Stimulated activated naive CD4-positive, alpha-beta T cell (primary cell): ENCODE results near the gene SLC16A8.
"Not testable (repeated sequence)": the region's sequence is repeated elsewhere in the genome, so short reads cannot be mapped to it uniquely, and the experiment has no call there.

Source experiments
- DNase-seq, 6 experiments: peaks; one replicate each; lab custom pipeline; 2025; lab: John Stamatoyannopoulos, UW

The SLC16A8 gene

DNA sequence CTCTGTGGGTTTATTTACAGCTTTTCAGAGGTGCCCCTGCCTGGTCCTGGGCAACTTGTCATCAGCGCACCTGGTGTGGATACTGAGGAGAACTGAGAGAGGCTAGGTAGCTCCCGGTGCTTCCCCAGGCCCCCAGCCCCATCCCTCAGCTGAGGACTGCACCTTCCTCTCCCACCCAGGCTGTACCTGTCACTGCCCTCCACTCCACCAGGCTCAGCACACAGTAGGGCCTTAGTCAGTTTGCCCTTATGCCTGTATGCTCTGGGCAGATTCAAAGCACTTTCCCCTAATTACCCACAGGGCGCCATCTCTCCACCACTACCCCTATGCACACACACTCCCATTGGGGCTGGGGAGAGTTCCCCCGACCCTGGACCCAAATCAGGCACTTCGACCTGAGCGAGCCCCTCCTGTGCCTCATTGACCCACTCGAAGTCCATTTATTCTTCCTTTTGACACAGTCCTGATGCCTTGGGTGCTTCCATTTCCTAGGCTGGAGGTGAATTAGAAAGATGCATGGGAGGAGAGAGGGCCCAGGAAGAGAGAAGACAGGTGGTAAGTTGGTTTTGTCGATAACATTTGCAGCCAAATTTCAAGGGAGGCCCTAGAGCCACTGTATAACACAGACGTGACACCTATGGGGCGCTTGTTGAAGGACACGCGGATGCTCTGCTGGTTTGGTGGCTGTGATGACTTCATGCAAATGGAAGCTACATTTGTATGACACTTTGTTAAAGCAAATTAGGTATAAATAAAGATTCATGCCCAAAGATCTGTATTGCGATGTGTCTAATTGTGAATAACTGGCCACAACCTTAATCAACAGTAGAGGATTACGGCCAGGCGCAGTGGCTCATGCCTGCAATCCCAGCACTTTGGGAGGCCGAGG is 40.6 kb downstream of the SLC16A8 start:
- DNase-seq, result no peak

DNA sequence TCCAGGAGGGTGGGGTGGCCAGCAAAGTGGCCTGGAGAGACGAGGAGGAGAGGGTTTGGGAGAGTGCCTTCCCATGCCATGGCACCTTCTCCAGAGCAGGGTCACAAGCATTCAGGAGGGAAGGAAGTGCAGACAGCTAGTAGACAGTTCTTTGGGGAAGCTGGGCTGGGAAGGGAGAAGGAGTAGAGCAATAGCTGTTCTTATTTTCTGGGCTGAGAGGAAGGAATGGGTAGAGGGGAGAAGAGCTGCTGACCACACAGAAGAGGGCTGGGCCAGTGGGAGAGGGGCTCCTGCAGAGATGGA is 41.5 kb downstream of the SLC16A8 start:
- DNase-seq, result no peak

DNA sequence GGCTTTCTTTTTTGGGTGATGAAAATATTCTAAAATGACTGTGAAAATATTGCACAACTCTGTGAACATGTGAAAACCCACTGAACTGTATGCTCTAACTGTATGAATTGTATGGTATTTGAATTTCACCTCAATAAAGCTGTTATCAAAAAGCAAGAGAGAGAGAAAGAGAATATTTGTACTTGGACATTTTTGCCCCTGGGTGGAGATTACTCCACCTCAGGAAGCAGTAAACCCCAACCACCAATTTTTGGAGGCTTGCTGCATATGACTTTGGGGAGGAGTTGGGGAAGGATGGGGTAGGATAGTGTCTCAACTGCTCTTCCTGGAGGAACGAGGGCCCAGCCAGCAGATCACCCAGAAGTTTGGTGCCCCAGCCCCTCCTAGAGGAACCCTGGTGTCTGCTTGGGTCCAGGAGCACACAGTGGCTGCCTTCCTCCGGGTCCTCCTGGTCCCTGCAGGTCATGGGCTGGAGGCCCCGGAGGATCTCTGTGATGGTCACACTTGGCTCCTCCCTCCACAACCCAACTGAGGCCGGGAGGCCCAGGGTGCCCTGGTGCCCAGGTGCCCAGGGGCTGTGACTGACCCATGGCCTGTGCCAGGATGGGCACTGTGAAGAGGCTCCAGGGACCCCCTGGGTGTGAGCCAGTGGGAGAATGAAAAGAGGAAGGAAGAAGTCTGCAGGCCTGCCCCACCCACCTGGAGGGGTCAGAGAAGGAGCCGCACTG is 42.1 kb downstream of the SLC16A8 start:
- no peak for DNase-seq

DNA sequence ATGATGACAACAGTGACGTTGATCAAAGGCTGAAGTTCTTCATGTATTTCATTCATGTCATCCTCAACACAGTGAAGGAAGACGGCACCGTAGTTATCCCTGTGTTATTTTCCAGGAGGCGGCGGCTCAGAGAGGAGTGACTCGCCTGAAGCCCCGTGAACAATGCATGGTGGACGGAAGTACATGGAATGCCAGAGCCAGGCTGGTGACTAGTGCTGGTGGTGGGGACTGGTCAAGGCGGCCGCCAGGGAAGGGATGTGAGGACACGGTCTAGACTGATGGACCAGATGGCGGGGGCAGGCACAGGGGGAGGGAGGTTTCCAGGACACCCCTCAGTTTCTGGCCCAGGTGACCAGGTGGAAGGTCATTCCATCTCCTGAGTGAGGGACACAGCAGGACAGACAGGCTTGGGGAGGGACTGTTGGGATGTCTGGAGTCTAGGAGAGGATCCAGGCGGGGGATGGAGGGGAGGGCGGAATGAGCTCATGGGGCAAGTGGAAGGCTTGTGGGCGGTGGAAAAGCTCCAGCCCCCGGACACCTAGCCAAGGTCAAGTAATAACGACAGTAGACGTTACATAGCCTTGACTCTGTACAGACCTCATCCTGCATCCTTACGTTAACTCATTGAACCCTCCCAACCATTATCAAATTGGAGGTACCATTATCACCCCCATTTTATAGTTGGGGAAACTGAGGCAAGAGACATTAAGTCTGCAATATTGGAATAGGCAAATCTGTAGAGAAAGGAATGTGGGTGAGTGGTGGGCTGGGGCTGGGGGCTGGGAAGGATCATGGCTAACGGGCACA is 42.8 kb downstream of the SLC16A8 start:
- no peak for DNase-seq

DNA sequence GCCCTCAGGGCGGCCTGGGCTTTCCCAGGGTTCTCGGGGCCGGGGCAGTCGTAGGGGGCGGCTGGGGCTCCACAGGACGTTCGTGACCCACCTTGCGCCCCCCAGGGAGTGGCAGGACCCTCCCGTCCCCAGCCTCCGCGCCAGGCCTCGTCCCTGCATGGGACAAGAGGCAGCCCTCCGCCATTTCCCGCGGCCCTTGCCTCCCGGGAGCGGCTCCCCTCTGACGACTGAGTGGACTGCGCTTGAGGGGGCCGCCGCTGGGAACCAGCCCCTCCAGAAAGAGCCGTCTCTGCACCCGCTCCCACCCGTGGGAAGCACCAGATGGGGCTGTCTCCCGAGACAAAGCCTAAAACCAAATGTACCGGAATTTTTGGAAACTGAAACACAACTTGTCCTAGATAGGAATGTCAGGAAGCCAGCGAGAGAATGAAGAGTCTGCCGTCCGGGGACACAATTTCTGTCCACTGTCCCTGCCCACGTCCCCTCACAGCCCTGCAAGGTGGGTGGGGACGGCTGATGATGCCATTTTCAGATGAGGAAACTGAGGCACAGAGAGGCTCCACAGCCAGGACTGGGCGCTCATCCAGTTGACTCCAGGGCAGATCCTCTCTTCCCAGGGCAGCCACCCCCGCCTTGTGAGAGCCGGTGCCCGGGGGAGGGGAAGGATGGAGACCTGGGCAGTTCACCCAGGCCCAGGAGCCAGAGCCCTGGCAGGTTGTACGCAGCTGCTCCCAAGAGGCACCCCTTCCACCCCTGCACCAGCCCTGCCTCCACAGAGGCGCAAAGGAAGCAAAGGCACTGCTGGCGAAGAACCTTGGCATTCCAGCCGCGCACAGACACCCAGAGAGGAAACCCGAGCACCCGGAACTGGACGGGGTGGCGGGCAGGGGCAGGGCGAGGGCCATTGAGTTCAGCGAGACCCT is 44.8 kb downstream of the SLC16A8 start:
- no peak for DNase-seq

DNA sequence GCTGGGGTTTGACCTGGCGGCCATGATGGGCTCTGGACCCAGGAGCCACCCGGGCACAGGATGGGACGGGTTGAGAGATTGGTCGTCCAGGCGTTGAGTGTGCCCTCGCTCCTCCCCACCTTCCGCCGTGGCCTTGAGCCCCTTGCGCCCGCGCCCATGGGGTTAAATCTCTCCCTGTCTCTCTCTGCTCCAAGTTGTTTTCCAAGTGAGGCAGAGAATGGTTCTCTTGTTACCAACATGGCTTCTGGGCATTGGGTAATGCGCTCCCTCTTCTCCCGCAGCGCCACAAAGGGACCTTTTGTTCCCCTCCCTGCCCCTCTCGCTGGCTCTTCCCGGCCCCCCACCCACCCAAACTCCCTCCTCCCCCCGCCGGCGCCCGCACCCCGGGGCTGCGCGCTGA is 45.6 kb downstream of the SLC16A8 start:
- no peak for DNase-seq

DNA sequence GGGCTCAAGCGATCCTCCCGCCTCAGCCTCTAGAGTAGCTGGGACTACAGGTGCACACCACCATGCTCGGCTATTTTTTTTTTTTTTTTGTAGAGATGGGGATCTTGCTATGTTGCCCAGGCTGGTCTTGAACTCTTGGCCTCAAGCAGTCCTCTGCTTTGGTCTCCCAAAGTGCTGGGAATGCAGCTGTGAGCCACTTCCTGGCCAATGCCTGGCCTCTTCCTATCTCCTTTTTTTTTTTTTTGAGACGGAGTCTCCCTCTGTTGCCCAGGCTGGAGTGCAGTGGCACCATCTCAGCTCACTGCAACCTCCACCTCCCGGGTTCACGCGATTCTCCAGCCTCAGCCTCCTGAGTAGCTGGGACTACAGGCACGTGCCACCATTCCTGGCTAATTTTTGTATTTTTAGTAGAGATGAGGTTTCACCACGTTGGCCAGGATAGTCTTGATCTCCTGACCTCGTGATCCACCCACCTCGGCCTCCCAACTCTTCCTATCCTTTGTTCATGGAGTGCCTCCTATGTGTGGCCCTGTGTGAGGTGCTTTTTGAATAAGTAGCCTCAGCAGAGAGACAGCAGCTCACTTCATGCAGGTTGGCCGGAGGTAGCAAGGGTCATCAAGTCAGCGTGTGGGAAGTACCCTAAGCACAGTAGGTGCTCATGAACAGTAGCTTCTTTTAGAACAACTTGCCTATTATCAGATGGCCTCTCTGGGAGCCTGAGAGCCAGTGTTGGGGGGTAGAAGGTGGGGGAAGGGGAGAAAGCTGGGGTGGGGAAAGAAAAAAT is 46.4 kb downstream of the SLC16A8 start:
- DNase-seq, result not testable (repeated sequence)

DNA sequence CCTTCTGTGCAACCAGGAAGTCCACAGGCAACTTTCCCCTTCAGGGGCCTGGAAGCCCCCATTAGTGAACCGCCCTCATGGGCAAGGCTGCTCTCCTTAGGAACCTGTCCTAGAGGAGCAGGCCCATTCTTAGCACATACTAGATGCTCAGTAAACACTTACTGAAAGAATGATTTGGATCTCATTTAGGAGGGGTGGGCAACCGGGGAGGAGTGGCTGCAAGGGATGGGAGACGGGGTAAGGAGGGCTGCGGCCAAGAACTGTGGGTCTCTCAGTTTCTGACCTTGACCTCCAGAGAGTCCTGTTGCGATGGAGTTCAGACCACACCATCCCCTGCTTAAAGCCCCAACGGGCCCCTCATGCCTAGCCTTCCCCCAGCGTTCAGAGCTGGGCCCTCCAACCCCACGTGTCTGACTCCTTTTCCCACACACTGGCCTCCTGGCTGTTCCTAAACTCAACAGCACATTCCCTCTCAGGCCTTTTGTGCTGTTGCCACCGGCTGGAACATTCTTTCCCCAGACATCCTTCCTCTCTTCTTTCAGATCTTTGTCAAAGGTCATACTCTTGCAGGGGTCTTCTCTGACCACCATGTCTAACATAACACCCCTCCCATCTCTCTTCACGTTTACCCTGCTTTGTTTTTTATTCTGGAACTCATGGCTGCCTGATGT is 47.5 kb downstream of the SLC16A8 start:
- DNase-seq, result no peak

DNA sequence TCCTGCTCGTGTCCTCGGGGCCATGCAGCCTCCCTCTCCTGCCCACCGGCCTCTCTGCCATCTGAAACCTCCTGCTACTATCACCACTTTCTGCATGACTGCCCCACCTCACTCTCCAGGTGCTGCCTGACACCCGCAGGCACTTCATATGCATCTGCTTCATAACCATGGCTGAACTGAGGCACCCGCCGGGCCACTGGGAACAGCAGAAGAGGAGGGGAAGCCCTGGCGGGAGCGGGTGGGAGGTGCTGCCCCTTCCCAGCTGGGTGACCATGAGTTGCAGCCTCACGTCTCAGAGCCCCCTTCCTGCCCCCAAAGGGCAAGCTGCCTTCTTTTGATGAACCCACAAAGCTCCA is 48.5 kb downstream of the SLC16A8 start:
- no peak for DNase-seq

DNA sequence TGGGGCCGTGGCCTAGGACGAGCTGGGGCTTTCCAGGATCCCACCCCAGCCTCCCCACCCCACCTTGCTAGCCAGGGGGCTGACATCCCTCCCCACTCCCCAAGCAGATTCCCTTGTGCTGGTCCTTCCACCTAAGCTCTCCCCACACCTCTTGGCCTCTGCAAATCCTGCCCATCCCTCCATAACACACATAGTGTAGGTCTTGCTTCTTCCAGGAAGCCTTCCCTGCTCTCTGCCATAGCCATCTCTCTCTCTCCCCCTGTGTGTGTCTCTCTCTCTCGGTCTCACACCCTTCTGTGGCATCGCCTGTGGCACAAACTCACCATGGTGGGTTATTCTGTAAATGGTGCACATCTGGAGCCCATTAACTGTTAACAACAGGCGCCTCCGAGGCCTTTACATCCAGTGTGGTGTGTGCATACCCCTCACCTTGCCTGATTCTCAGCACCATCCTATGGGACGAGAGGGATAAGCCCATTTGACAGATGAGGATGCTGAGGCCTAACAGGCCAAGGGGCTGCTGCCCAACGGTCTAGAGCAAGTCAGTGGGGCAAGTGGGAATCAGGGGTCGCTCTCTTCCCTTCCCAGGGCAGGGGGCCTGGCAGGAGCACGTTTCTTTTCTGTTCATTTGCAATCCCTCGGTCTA is 49.0 kb downstream of the SLC16A8 start:
- DNase-seq, result no peak

DNA sequence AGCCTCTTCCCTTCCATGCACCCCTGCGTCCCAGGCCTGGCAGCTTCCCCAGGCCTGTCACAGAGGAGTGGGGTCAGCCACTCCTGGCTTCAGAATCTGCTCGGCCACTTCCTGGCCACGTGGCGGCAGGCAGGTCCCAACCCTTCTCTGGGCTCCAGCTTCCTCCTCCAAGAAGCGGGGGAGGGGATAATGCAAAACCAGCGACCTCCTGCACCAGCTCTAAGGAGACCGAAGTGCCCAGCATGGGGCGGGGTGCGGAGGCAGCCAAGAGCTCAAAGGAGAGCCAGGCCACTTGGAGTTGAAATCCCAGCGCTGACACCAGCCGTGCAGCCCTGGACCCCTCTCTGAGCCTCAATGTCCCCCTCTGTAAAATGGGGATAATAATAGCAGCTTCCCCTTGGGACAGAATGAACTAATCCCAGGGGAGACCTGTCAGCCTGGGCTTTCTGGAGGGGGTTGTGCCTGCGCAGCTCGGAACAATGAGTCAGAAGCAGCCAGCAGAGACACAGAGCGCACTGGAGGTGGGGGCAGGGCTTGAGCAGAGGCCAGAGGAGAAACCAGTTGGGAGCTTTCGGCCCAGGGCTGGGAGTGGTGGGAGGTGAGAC is 49.6 kb downstream of the SLC16A8 start:
- no peak for DNase-seq

DNA sequence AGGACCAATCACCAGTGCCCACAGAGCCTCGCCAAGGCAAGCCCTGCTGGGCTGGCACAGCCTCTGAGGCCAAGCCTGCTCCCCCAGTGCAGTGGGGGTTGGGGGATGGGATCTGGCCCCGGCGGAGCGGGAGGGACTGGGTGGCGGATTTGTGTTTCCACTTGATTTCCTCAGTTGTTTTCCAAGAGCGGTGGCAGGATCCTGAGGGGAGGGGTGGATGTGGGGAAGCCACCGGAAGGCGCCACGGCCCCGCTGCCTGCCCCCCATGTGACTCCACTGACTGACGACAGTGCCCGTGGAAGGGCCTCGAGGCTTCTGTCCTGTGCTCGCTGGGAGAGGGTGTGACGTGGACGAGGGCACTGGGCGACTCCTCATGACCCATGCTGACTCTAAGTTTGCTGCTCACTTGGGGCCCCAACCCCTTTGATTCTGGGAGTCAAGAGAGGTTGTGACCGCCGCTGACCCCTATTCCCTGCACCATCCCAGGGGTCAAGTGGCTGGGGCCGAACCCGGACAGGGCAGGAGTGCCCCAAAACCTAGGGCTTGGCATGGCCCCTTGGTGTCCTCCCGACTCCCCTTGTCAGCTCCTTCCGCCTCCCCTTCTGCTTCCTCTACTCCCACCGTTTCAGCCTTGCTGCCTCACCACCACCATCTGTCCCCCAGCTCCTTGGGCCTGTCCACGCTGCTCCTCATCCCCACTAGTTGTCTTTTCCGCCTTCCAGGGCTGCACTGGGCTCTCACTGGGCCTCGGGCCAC is 50.3 kb downstream of the SLC16A8 start:
- DNase-seq, result no peak

DNA sequence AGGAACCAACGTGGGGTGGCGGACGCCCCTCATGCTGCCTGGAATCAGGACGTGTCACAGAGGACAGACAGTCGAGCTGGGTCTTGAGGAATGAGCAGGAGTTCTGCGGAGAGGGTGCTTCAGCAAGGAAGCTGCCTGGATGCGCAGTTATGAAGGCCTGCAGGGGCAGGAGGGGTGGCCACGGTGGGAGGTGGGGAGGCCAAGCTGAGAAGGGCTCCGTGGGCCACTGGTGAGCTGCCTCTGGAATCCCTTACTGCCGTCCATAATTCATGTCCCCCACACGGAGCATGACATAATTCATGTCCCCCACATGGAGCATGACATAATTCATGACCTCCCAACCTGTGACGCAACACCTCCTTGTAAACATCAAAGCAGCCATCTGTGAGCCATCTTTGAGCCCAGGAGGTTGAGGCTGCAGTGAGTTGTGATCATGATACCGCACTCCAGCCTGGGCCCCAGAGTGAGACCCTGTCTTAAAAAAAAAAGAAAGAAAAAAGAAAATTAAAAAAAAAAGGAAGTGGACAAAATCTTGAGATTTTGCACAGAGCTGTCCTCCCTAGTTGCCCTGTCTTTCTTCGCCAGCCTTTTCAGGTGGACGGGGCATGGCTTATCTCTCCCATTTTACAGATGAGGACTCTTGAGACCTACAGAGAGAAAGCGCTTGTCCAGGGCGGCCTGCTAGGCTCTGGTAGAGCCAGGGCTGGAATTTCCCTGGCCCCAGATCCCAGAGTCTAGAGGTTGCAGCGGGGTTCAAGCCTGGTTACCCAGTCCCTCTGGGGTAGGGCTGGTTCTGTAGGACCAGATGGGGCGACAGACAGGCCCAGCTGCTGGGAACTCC is 51.1 kb downstream of the SLC16A8 start:
- no peak for DNase-seq

DNA sequence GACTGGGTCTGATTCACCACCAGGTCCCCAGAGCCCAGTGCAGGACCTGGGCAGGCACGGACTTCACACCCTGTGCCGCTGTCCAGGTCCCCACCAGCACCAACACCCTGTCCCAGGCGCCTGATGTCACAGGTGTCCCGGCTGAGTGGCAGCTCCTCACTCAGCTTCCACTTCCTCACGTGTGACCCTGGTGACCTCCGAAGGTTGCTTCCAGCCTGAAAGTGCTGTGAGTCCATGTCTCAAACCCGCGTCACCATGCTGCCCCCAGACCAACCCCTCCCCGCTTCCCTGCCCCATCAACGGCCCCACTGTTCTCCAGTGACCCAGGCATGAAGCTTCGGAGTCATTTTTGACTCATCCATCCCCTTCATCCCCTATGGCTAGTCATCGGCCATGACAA is 52.5 kb downstream of the SLC16A8 start:
- DNase-seq, result no peak

DNA sequence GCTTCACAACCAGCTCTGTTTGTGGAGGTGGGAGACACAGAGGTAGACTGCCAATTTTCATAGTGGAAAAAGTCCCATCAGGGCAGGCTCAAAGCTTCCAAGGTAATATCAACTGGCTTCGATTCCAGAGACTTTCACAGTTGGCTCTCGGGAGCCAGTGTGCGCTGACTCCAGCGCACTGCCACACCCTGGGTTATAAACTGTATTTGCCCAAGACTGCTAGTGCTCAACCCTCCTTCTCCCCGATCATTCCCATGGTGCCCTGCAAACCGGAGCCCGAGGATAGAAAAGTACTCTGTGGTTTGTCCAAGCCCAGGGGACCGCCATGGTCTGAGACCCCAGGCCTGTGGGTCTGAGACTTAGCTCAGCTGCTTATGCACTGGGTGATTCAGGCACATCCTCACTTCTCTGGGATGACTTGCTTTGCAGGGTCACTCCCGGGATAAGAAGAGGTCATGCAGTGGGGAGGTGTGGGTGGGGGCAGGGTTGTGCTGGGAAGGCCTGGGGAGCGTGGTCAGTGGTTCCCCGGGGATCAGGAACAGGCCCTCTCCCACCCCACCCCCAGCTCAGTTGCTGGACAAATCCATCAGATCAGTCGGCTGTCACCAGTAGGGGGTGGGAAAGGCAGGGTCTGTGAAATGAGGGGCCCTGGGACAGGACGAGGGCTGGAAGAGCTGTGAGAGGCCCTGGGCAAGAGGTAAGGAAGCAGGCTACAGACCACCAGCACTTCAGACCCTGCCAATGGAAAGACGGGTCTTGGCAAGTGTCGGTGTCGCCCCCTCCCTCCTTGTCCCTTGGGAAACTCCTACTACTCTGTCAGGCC is 53.5 kb downstream of the SLC16A8 start:
- DNase-seq, result no peak

DNA sequence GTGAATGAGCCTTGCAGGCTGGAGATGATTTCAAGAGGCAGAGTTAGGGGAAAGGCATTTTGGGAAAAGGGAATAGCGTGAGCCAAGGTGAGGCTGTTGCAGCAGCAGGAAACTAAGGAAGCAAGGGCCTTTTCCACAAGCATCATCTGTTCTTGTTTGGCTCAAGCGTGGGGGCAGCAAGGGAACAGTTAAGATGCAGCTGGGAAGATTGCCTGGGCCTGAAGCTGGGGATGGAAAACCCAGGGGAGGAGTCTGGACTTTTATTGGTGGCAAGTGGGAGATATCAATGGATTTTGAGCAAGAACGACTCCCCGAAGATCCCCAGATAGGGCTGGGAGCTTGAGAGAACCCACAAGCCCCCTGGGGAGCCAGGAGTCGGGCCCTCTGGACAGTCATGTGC is 54.1 kb downstream of the SLC16A8 start:
- no peak for DNase-seq

DNA sequence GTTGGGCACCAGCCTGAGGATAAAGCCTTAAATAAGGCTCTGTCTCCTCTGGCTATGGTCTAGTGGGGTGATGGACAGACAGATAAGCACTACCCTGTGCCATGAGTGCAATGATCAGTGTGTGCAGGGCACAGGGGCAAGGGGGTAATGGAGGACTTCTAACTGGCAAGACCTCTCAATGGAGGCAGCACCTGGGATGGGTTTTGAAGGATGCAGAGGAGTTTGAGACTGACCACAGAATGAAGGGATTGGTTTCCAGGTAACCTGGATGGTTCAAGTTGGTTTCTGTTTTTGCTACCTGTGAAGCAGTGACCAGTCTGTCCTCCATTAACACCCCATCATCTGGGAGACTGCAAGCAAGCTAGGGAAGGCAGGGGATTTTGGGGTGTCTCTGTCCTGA is 54.6 kb downstream of the SLC16A8 start:
- DNase-seq, result no peak
